Stimulated activated CD8-positive, alpha-beta memory T cell treated with anti-CD3 and anti-CD28 coated beads, Interleukin-4, amount 100 ng/mL, for 1 hour (primary cell): Measurements from ENCODE around the gene LEKR1.

ENCODE experiments used
- DNase-seq, 2 donors: peaks; one replicate each; pipeline ENCODE4 v3.0.0-alpha.2; 2020; ENCODE audit warnings: low read depth in 2 of 2, low spot score in 1 of 2

LEKR1 gene

GRCh38 chr3:157051055-157051454 is 224.9 kb downstream of the LEKR1 start:
- DNase-seq: no peak

GRCh38 chr3:157051591-157051990 is 225.4 kb downstream of the LEKR1 start:
- DNase-seq: no peak

GRCh38 chr3:157056035-157056434 is 229.9 kb downstream of the LEKR1 start:
- no peak for DNase-seq

- DNase-seq: no peak
Measured at GRCh38 chr3:157058392-157059071, 232.4 kb downstream of the LEKR1 start.

GRCh38 chr3:157059181-157059580 is 233.0 kb downstream of the LEKR1 start:
- no peak for DNase-seq

GRCh38 chr3:157059661-157060060 is 233.5 kb downstream of the LEKR1 start:
- no peak for DNase-seq

DNA sequence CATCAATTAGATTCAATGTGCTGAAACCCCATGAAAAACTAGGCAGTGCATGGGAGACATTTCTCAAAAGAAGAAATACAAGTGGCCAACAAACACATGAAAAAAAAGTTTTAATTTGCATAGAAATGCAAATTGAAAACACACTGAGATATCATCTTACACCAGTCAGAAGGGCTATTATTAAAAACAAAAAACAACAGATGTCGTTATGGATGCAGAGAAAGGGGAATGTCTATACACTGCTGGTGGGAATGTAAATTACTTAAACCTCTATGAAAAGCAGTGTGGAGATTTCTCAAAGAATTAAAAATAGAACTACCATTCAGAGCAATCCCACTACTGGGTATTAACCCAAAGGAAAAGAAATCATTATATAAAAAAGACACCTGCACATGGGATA is 235.1 kb downstream of the LEKR1 start:
- DNase-seq: no peak

DNA sequence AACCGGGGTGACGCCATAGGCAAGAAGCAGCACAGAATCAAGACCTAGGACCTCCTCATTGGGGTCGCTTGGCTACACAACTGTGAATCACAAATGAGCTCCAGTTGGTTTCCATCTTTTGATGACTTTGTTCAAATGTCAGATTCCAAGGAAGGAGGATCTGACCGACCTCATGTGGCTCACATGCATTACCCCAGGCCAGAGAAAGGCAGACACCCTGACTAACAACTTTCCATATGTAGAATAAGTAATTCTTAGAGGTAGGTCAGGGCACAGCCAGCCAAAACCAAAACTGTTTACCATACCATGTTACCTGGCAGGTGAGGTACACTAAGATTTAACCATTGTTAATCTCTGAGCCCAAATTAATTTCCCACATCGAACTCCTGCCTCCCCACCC is 237.3 kb downstream of the LEKR1 start:
- DNase-seq: no peak

DNA sequence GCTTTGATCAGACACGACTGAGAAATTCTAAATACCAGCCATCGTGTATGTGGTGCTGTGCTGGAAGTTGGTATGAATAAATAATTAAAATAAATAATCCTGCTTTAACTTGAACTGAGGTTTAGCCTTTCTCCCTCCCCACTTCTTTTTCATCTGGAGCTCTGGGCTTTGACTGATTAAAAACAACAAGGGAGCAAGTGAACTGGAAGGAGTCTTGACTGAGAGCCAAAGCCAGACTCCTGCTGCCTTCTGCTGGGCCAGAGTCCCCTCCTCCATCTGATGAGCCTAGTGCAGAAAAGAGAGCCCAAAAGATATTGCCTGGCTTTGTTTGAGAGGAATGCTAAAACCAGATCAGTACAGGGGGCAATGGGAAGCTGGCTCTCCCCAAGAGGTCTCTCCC is 237.8 kb downstream of the LEKR1 start:
- DNase-seq: no peak

- DNase-seq: no peak
Measured at GRCh38 chr3:157064402-157064801, 238.2 kb downstream of the LEKR1 start.

- no peak for DNase-seq
Measured at GRCh38 chr3:157065201-157065600, 239.0 kb downstream of the LEKR1 start.

- DNase-seq: no peak
Measured at GRCh38 chr3:157066335-157067098, 240.4 kb downstream of the LEKR1 start.

DNA sequence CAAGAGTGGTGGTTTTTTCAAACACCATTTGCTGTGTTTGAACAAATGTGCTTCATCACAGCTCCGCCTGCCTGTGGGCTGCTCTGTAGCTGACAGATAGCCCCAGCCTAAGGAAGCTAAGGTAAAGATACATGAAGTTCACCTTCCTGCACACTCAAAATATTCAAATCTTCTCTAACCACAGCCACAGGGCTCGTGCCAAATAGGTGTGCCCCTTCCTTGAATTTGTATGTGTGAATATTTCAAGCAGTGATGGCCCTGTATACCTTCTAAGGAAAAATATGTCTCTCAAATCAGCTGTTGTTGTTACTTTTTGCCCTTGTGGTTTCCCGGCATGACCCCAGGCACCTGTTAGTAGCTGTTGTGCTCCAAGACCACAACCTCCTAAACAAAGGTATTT is 241.0 kb downstream of the LEKR1 start:
- DNase-seq: no peak

- no peak for DNase-seq
Measured at GRCh38 chr3:157069406-157069805, 243.3 kb downstream of the LEKR1 start.

DNA sequence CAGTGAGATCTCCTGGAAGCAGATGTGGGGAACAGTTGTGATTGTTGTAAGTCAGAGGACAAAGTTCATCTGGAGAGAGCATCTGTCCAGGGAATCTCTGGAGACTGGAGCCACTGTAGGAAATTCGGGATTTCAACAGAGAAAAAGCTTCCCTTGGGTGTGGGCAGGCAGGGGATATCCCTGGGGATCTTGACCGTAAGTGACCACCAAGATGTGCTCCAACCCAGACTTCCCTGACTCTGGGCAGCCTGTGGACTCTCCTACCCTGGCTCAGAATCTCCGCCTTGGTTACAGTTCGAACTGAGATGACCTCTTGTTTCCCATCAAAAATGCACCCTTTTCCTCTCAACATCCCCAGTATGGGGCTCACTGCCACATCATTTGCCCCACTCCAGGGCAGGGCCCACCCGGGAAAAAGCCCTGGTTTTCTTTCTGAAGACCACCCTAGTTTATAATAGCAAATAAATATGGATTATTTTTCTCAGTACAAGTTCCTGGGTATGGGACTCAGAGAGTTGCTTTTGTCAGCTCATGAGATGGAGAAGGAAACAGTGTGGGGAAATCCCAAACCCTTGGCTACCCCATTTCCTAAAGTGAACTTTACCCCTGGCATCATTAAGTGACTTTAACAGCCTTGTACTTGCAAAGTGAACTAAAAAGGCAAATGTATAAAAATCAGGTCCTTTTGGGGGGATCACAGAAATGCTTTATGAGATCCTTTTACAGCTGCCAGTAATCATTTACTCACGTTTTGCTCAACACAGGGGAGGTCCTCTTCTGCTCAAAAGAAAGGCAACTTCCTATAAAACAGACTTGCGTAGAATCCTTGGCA is 243.9 kb downstream of the LEKR1 start:
- DNase-seq: no peak

- no peak for DNase-seq
Measured at GRCh38 chr3:157070678-157070999, 244.5 kb downstream of the LEKR1 start.

DNA sequence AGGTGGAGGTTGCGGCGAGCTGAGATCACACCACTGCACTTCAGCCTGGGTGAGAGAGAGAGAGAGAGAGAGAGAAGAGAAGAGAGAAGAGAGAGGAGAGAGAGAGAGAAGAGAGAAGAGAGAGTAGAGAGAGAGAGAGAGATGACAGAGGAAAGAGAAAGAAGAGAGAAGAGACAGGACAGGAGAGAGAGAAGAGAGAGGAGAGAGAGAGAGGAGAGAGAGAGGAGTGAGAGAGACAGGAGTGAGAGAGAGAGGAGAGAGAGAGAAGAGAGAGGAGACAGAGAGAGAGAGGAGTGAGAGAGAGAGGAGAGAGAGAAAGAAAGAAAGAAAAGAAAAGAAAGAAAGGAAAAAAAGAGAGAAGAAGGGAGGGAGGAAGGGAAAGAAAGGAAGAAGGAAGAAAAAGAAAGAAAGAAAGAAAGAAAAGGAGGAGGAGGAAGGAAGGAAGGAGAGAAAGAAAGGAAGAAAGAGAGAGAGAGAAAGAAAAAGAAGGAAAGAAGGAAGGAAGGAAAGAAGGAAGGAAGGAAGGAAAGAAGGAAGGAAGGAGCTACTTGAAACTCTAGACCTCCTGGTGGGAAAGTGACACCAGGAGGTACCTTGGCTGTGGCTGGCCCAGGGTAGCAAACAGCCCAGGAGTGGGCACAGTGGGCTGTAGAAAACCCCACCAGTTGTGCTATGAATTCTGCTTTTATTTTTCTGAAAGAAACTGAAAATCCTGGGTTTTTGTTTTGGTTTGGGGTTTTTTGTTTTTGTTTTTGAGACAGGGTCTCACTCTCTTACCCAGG is 245.8 kb downstream of the LEKR1 start:
- no peak for DNase-seq

- DNase-seq: no peak
Measured at GRCh38 chr3:157073810-157074209, 247.7 kb downstream of the LEKR1 start.

GRCh38 chr3:157074490-157074889 is 248.3 kb downstream of the LEKR1 start:
- no peak for DNase-seq

DNA sequence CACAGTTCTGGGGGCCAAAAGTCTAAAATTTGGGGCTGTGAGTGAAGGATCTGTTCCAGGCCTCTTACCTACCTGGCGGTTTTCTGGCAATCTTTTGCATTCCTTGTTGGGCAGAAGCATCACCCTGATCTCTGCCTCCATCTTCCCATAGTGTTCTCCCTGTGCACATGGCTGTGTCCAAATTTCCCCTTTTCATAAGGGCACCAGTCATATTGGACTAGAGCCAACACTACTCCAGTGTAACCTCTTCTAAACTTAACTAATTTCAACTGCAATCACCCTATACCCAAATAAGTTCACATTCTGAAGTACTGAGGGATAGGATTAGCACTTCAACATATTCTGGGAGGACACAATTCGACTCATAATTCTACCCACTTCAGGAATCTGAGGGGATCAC is 248.8 kb downstream of the LEKR1 start:
- DNase-seq: no peak

DNA sequence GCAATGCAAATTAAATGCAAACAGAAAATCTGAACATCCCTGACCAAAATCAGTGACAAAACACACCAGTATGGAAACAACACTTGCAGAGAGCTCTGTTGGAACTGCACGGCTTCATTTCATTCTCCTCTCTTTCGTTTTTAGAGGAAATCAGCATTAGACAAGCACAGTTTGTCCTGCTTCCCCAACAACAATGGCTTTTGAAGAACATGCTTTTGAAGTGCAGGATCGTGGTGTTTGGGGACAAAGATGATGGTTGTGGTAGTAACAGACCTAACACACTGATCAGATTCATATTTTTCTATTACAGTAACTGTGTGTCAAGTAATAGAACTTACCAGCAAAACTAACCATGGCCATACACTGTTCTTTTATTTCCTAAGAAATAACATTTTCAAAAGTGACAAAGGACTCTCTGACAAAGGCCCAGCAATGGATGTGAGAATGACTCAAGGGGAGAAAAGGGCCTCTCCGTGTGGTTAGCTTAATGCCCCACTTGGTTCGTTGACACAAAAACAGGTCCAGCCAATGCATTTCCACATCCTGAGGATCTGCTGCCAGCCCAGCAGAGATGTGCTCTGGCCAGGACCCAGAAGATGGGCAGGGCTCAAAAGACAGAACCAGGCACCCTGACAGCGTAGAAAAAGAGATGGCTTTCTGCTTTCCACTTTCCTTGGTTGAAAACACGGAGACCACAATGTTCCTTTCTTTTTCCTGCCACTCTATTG is 249.7 kb downstream of the LEKR1 start:
- no peak for DNase-seq
